HepG2 (cell line): ENCODE results near the gene C1QTNF5. TPM values are rescaled to one million over a fixed set of nuclear protein-coding genes. Genes with fewer than 3 reads are reported as not detected.

ENCODE experiments used
- ATAC-seq: fragments of 200-7000 bp; cut with Tn5 transposase; 3 replicates; pipeline ENCODE4 v1.9.1; 2020; ENCODE audit warnings: mild to moderate bottlenecking, moderate library complexity
- BruUV-seq: library from RNA; stranded (reverse); fragments of 400-500 nt; replicated peaks from 2 replicates; lab custom pipeline; 2021; lab: Mats Ljungman, UMichigan
- CTCF ChIA-PET: fragments of 300-600 bp; formaldehyde crosslinking; extraction: SDS; loops from one replicate; lab custom pipeline; 2021; ENCODE audit warnings: low total read pairs, inconsistent platforms, low intra/inter-chr PET ratio; lab: Yijun Ruan, JAX
- POLR2A ChIA-PET: fragments of 350-600 bp; sonication (Branson Sonifier 250); formaldehyde crosslinking; loops from one replicate; lab custom pipeline; 2020; ENCODE audit warnings: antibody characterized with exemption, inconsistent platforms; lab: Yijun Ruan, JAX
- DNase-seq: peaks from one replicate; pipeline ENCODE4 v3.0.0-alpha.2; 2015; ENCODE audit warnings: low spot score
- FAIRE-seq: peaks from 3 replicates; lab custom pipeline; 2011; peaks lifted over from hg19 to GRCh38; lab: Jason Lieb, UNC
- H2AFZ ChIP-seq: one replicate; pipeline ENCODE4 v1.6.1; 2011; ENCODE audit warnings: low read length, inconsistent platforms
- H3K27ac ChIP-seq: fragments of 300-600 bp; 3 replicates; pipeline ENCODE4 v1.8.0; 2011; ENCODE audit warnings: mixed run types, mild to moderate bottlenecking, mixed read lengths, low read length, inconsistent platforms; ENCODE audit not compliant: insufficient read depth; ENCODE audit errors: extremely low read length
- H3K27me3 ChIP-seq, 2 experiments: fragments of 200-600 bp in 1 of 2; 2 replicates in 1 of 2; 3 replicates in 1 of 2; pipeline versions ENCODE4 v1.6.0 to v1.8.0; 2011; ENCODE audit warnings: low read length in 2 of 2, mild to moderate bottlenecking in 2 of 2, moderate library complexity in 2 of 2, inconsistent platforms in 1 of 2; ENCODE audit not compliant: insufficient read depth in 2 of 2, control insufficient read depth in 1 of 2
- H3K36me3 ChIP-seq, 2 experiments: fragments of 200-600 bp in 1 of 2; replicated peaks in 1 of 2; 2 replicates in 1 of 2; 3 replicates in 1 of 2; pipeline versions ENCODE4 v1.5.1 to v1.8.0; 2011; ENCODE audit warnings: low read length in 2 of 2, inconsistent platforms in 1 of 2; ENCODE audit not compliant: insufficient read depth in 2 of 2, control insufficient read depth in 1 of 2
- H3K4me1 ChIP-seq: 2 replicates; pipeline ENCODE4 v1.5.1; 2012; ENCODE audit warnings: low read length, inconsistent platforms; ENCODE audit not compliant: insufficient read depth
- H3K4me2 ChIP-seq: 2 replicates; pipeline ENCODE4 v1.6.0; 2011; ENCODE audit warnings: low read depth, low read length, inconsistent platforms
- H3K4me3 ChIP-seq, 3 experiments: fragments of 200-600 bp in 1 of 3; sonication (generic), shearing (Covaris generic) in 1 of 3; replicated peaks in 1 of 3; 2 replicates each; pipeline ENCODE4 v1.5.1; 2011 to 2016; ENCODE audit warnings: low read length in 3 of 3, inconsistent platforms in 2 of 3, low read depth in 2 of 3, mild to moderate bottlenecking in 2 of 3, control low read depth in 1 of 3, mixed read lengths in 1 of 3; ENCODE audit not compliant: insufficient read depth in 1 of 3
- H3K79me2 ChIP-seq: one replicate; pipeline ENCODE4 v1.6.1; 2011; ENCODE audit warnings: low read length, inconsistent platforms; ENCODE audit not compliant: insufficient read depth
- H3K9ac ChIP-seq: 2 replicates; pipeline ENCODE4 v1.6.0; 2011; ENCODE audit warnings: mild to moderate bottlenecking, low read depth, low read length, inconsistent platforms; ENCODE audit not compliant: insufficient read depth
- H3K9me3 ChIP-seq: 2 replicates; pipeline ENCODE4 v1.5.1; 2012; ENCODE audit warnings: mild to moderate bottlenecking, low read length
- H4K20me1 ChIP-seq: 2 replicates; pipeline ENCODE4 v1.6.0; 2011; ENCODE audit warnings: inconsistent platforms, mild to moderate bottlenecking, low read length, moderate library complexity; ENCODE audit not compliant: insufficient read depth
- EP300 ChIP-seq, 3 experiments: sonication (generic) in 1 of 3; formaldehyde crosslinking in 1 of 3; IDR thresholded peaks; 2 replicates each; pipeline versions ENCODE4 v1.5.1 to v1.6.1; 2011 to 2020; ENCODE audit warnings: low read depth in 2 of 3, low read length in 2 of 3, borderline replicate concordance in 1 of 3, improper control_type of control experiment in 1 of 3, mild to moderate bottlenecking in 1 of 3, missing genetic modification reagents in 1 of 3, moderate library complexity in 1 of 3
- HNRNPL ChIP-seq: fragments of 200-400 bp; formaldehyde crosslinking; IDR thresholded peaks from 2 replicates; pipeline ENCODE4 v1.6.1; 2017; ENCODE audit warnings: mild to moderate bottlenecking, low read depth, low read length
- MED13 ChIP-seq: sonication (generic); formaldehyde crosslinking; IDR thresholded peaks from 2 replicates; pipeline ENCODE4 v1.5.0; 2020; ENCODE audit warnings: missing genetic modification reagents
- MIER3 ChIP-seq: IDR thresholded peaks from 2 replicates; pipeline ENCODE4 v1.6.1; 2016; ENCODE audit warnings: missing compliant biosample characterization, borderline replicate concordance
- MXD4 ChIP-seq: IDR thresholded peaks from 2 replicates; pipeline ENCODE4 v1.6.1; 2016; ENCODE audit warnings: mild to moderate bottlenecking, missing biosample characterization, missing genetic modification reagents
- NR2F6 ChIP-seq, 2 experiments: IDR thresholded peaks; 2 replicates each; pipeline ENCODE4 v1.6.1; 2016; ENCODE audit warnings: antibody characterized with exemption in 1 of 2, mild to moderate bottlenecking in 1 of 2
- PATZ1 ChIP-seq: sonication (generic); formaldehyde crosslinking; IDR thresholded peaks from 2 replicates; pipeline ENCODE4 v1.4.0; 2020; ENCODE audit warnings: missing genetic modification reagents
- RORA ChIP-seq: sonication (generic); formaldehyde crosslinking; IDR thresholded peaks from 2 replicates; pipeline ENCODE4 v1.5.0; 2020; ENCODE audit warnings: mild to moderate bottlenecking, missing genetic modification reagents, moderate library complexity
- TEAD2 ChIP-seq: sonication (generic); formaldehyde crosslinking; IDR thresholded peaks from 2 replicates; pipeline ENCODE4 v1.9.0; 2021; ENCODE audit warnings: missing genetic modification reagents
- TOE1 ChIP-seq: sonication (generic); formaldehyde crosslinking; IDR thresholded peaks from 2 replicates; pipeline ENCODE4 v1.4.0; 2020; ENCODE audit warnings: mild to moderate bottlenecking, missing genetic modification reagents
- WIZ ChIP-seq: sonication (generic); formaldehyde crosslinking; IDR thresholded peaks from 2 replicates; pipeline ENCODE4 v1.5.1; 2020; ENCODE audit warnings: mild to moderate bottlenecking, missing genetic modification reagents
- ZBTB7A ChIP-seq: sonication (generic); formaldehyde crosslinking; IDR thresholded peaks from 2 replicates; pipeline ENCODE4 v1.8.0; 2022; ENCODE audit warnings: mild to moderate bottlenecking, missing genetic modification reagents
- ZBTB7B ChIP-seq: sonication (generic); formaldehyde crosslinking; IDR thresholded peaks from 2 replicates; pipeline ENCODE4 v1.4.0; 2020; ENCODE audit warnings: missing genetic modification reagents
- ZNF263 ChIP-seq: sonication (generic); formaldehyde crosslinking; IDR thresholded peaks from 2 replicates; pipeline ENCODE4 v1.4.0; 2020; ENCODE audit warnings: missing genetic modification reagents
- ZNF3 ChIP-seq: IDR thresholded peaks from 2 replicates; pipeline ENCODE4 v1.7.0; 2017; ENCODE audit warnings: inconsistent platforms
- ZNF569 ChIP-seq: sonication (generic); formaldehyde crosslinking; IDR thresholded peaks from 2 replicates; pipeline ENCODE4 v1.5.0; 2020; ENCODE audit warnings: mild to moderate bottlenecking, missing genetic modification reagents, moderate library complexity, borderline replicate concordance
- ZNF678 ChIP-seq: sonication (generic); formaldehyde crosslinking; IDR thresholded peaks from 2 replicates; pipeline ENCODE4 v1.4.0; 2020; ENCODE audit warnings: mild to moderate bottlenecking, missing genetic modification reagents
- ZNF687 ChIP-seq: sonication (generic); formaldehyde crosslinking; IDR thresholded peaks from 2 replicates; pipeline ENCODE4 v1.5.1; 2020; ENCODE audit warnings: mild to moderate bottlenecking, missing genetic modification reagents, moderate library complexity
- WGBS: methylation state at CpG from one replicate; pipeline ENCODE4 v1.1.6; 2017; ENCODE audit warnings: low lambda C conversion rate; 5-methylcytosine and 5-hydroxymethylcytosine counted together
- in situ Hi-C: cut with HindIII; loops from 2 replicates; pipeline ENCODE4 v1.10.0; 2017; ENCODE audit warnings: low pct_unique_long_range_greater_than_20kb; ENCODE audit not compliant: extremely low pct_ligation_motif_present
- intact Hi-C: fragments of 100-400 bp; cut with micrococcal nuclease; formaldehyde crosslinking; loops from one replicate; pipeline ENCODE4 v1.10.0; 2022; ENCODE audit not compliant: unreplicated experiment
- polyA plus RNA-seq, 8 experiments: library from polyadenylated mRNA; depleted of rRNA in 3 of 8; stranded (reverse) in 7 of 8; unstranded in 1 of 8; fragments of >200 nt; fragmentation: Illumina TruSeq in 4 of 8; extraction: Trizol in 4 of 8; gene quantifications; 2 replicates each; pipeline versions ENCODE4 v1.2.1 to v1.2.3, GENCODE V29; 2011 to 2016; ENCODE audit warnings: low read depth in 4 of 8, missing spikeins in 1 of 8, mixed read lengths in 1 of 8; ENCODE audit not compliant: insufficient read depth in 1 of 8
- total RNA-seq, 5 experiments: library from RNA; depleted of rRNA; stranded (reverse); fragments of >200 nt; fragmentation: Illumina TruSeq; extraction: Trizol; gene quantifications; 2 replicates each; pipeline ENCODE4 v1.2.3, GENCODE V29; 2016; ENCODE audit warnings: low read depth in 1 of 5

Gene C1QTNF5
- total and polyA plus RNA-seq, 2 of the 13 experiments (the other 11 are each of a cell fraction or from before 2014, with no cell fraction given), result 0.86 to 1.2 TPM

- DNase-seq (peak; percentile 43), ATAC-seq (no peak), FAIRE-seq (no peak)
- intact Hi-C loops, result no loop called here
- no TSS peak for BruUV-seq
- Histone ChIP-seq H3K27ac (no peak overlapping the region), H3K9me3 (no peaks in the 10 kb centered on the region), H3K27me3 (no peaks in the 10 kb centered on the region), H3K4me2 (peak overlapping the region; percentile 28), H3K9ac (no peak overlapping the region), H3K4me3 (peak overlapping the region in 1 of 3 experiments; percentile 41; a peak in 1 of 6 replicates), H3K79me2 (peaks cover 23% of the 10 kb centered on the region), H4K20me1 (no peaks in the 10 kb centered on the region), H3K4me1 (peaks cover 100% of the 10 kb centered on the region), H3K36me3 (no peaks in the 10 kb centered on the region), H2AFZ (no peak overlapping the region)
- in situ Hi-C loops, result loop anchor here (5.0 kb wide), 1 partner anchor 36 kb away; no protein-coding TSS in a partner anchor
- CTCF ChIA-PET, result interaction anchor here (1.0 to 1.8 kb wide), 6 partner anchors 16 to 102 kb away, joined by 3 to 17 read pairs (median 5); partner anchors contain the start of gene C1QTNF5
- POLR2A ChIA-PET, result interaction anchor here (0.9 to 4.4 kb wide), 6 partner anchors 12 to 205 kb away, joined by 3 to 22 read pairs (median 4); partner anchors contain the start of genes MCAM, NLRX1 and RNF26
- WGBS, result 66% methylated on average over 9 of the region's 23 CpGs
- no peak for TF ChIP-seq MXD4 (CRISPR knock-in tag)
- TF ChIP-seq ZNF687 (CRISPR knock-in tag), result peak; percentile 54
- no peak for TF ChIP-seq MIER3
- TF ChIP-seq ZBTB7A (CRISPR knock-in tag), result peak; percentile 41; the same call in 1 of the 2 replicates
- TF ChIP-seq ZBTB7B, result peak; percentile 62; the same call in 1 of the 2 replicates
- no peak for TF ChIP-seq NR2F6 (IDR thresholded peaks at IDR 0.05)
- 0 out of 2 replicates have a peak, but pooled peaks have one; percentile 6 for TF ChIP-seq NR2F6 (CRISPR knock-in tag; IDR thresholded peaks at IDR 0.05)
- TF ChIP-seq PATZ1 (CRISPR knock-in tag), result peak; percentile 64
- 0 out of 4 replicates have a peak, but pooled peaks of 1 of the 2 experiments have one; percentile 6 for TF ChIP-seq EP300 (IDR thresholded peaks at IDR 0.05; ENCODE audit: low read depth in 2 of 2, low read length in 2 of 2)
- no peak for TF ChIP-seq EP300 (CRISPR knock-in tag; IDR thresholded peaks at IDR 0.05; ENCODE audit: borderline replicate concordance)
- no peak for TF ChIP-seq MED13 (CRISPR knock-in tag)
- TF ChIP-seq ZNF569, result no peak
- TF ChIP-seq TOE1, result no peak
- peak; percentile 83 for TF ChIP-seq HNRNPL
- no peak for TF ChIP-seq TEAD2 (CRISPR knock-in tag)
- TF ChIP-seq WIZ (CRISPR knock-in tag), result no peak
- no peak for TF ChIP-seq ZNF3 (CRISPR knock-in tag)
- no peak for TF ChIP-seq ZNF263 (CRISPR knock-in tag)
- no peak for TF ChIP-seq ZNF678 (CRISPR knock-in tag)
- TF ChIP-seq RORA (CRISPR knock-in tag), result no peak
Measured at GRCh38 chr11:119373059-119373920, 32.6 kb upstream of the C1QTNF5 start.
